HG03097 (cell line): Measurements from ENCODE around the gene AGGF1.
A peak's percentile ranks its signal among the peaks of the same experiment; 100 is the strongest.
"Not testable (repeated sequence)": the region's sequence is repeated elsewhere in the genome, so short reads cannot be mapped to it uniquely, and the experiment has no call there.

ENCODE experiments used
- ATAC-seq: cut with Tn5 transposase; IDR thresholded peaks from one replicate; pipeline ENCODE4 v1.9.1; 2021; ENCODE audit not compliant: unreplicated experiment, low FRiP score

Gene AGGF1

DNA sequence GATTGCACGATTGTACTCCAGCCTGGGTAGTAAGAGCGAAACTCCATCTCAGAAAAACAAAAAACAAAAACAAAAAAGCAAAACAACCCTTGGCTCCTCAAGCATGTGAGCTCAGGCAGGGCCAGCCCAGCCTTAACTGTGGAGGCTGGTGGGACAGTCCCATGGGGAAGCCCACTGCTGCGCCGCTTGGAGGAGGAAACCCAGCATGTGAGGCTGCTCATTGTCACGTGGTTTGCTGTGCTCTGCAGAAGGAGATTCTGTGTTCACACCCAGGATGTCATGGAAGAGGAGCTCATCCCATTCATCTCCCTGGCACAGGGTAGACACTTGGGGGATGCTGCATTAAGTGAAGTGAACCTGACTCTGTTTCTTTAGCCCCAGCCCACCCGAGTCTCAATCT, 52.9 kb downstream of the AGGF1 start:
- no peak for ATAC-seq

DNA sequence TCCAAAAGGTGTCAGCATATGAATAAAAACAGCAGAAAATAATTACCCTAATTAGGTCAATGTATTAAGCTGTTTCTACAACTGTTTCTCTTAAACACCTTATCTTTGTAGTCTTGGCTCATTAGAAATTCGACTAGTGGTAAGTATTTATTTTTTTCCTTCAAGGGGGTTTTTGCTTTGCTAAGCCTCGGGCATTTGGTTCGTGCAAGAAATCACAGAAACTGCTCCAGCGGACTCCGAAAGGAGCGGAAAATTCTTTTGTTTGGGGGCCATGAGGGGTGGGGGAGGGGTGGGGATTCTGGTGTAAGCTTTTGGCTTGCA, 56.1 kb downstream of the AGGF1 start:
- ATAC-seq: no peak

DNA sequence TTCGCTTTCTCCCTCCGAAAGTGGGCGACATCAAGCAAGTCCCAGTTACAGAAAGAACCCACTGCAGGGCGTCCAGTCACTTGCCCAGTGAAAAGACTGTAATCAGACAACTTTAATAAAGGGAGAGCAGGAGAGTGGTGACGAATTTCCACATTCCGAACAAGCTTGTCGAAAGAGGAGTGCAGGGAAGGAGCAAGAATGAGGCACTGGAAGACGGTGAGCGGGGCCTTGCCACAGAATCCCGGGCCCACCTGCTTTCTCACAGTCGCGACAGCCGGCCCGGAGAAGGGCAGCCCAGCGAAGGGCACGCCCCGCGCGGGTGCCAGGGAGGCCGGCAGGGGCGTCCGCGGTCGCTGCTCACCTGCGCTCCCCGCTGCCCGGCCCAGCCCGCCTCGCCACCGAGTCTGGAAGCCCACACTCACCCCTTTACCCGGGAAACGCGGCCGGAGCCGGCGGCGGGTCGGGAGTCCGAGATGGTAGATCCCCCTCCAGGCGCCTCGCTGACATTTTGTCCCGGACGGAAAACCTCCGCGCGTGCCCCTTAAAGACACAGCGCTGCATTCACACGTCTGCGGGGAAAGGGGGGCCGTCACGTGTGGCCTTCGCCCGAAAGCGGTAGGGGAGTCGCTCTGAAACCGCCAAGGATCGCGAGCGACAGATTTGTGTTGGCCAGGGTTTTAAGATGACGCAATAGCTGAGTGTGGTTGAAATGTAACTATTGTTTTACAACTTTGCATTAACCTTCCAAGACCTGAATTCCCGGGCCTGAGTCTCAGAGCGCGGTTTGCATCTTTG, 56.7 kb downstream of the AGGF1 start, which contains the start of gene ZBED3:
TSS of gene ZBED3 (minus strand) at position 597 of the 795 bp plus-strand sequence. CDS start 9,407 bp downstream, outside the sequence.
- ATAC-seq: peak; percentile 58

DNA sequence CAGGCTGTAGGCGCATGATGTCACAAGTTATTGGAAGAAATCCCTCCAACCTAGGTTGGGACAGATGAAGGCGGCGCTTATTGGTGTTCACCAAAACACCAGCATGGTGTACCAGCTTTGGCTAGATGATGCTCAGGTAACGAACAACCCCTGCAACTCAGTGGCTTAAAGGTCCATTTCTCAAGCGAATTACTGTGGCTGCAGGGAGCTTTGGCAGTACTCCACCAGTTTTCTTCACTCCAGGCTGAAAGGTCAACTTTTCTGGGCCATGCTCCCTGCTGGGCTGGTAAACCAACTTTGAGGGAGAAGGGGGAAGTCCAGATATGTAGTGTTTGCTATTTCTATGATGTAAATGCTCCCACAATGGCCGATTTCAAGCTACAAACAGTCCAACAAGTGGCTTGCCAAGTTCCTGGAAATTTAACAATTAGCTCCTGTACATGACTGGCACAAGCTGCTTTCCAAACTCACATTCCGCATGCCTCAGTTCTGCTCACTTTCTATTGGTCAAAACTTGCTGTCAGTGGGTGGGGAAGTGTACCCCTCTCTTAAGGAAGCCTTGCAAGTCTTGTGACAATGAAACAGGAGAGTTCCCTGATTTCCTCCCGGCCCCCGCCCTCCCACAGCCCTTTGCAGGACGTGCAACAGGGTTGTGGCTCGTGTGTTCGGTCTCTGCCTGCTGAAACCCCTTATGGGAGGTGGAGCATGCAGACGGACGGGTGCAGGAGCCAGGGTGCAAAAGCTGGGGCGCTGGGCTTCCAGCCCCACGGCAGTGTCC, 57.5 kb downstream of the AGGF1 start:
- peak; percentile 28 for ATAC-seq

DNA sequence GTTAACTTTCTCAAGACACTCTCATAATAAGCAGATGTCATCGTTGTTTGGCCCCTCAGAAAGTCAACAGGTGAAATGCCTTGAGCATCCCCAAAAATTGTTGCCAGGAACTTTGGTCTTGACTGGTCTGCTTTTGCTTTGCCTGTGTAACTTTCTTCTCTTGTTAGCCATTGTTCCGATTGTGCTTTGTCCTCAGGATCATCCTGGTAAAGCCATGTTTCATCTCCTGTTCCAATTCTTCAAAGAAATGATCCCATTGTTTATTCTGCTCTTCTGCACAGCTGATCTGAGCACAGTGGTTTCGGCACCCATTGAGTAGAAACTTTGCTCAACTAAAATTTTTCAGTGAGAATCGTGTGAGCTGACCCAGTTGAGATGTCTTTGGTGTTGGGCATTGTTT, 65.0 kb downstream of the AGGF1 start:
- no peak for ATAC-seq

DNA sequence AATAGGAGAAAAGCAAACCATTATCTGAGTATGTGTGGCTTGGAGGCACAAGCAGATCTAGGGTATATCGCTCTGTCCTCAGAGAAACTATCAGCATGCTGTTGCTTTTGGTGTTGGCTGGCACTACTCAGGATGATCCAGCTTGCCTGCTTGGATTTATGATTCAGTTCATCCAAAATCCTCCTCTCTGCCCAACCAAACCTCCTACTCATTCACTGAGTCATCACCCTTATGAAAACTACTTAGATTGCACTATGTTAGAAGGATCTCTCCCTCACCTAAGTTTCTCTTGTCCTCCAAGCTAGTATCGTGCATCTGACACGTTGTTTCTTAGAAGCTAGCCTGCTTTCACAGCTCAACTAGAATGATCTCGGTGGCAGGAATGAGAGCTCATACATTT, 71.1 kb downstream of the AGGF1 start:
- ATAC-seq: no peak

DNA sequence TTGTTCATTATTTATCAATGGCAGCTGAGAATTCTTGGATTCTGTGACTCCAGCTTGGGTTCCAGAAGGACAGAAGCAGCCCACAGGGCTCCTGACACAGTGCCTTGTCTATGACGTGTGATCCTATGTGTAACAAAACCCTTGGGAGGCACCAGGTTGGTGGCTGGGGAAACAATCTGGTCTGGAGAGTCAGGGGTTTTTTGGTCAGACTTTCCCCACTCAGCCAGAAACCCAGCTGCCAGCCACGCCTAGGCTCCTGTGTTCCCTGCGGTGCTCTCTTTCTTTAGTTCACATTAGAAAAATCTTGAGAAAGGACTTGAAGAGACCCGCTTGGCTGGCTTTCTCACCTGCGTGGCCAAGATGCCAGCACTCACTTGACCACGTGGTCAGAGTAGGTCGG, 72.3 kb downstream of the AGGF1 start:
- no peak for ATAC-seq

DNA sequence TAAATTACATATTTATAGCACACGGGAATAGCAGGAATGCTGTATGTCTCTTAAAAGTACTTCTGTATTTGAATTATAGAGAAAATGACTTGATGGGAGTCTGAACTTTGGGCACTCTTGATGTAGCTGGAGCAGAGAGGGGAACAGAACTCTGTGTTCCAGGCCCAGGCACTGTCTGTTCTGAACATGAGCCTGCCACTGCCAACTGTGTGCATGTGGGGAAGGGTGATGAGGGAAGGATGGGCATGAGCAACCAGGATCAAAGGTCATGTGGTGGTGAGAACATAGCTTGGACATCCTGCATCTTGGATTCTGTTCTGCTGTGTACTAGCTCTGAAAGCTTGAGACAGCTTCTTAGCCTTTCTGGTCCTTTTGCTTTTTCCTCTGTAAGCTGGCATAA, 73.3 kb downstream of the AGGF1 start:
- no peak for ATAC-seq

DNA sequence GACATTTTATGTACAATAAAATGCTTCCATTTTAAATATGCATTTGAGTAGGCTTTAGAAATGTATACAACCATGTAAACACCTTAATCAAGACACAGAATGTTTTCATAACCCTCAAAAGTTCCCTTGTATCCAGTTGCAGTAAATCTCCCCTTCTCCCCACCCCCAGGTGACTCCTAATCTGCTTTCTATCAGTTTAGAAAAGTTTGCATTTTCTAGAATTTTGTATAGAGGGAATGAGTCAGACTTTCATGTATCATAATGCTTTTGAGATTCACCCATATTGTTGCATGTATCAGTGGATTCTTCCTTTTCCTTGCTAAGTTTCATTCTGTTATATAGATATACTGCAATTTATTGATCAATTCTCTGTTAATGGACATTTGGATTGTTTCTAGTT, 74.6 kb downstream of the AGGF1 start:
- no peak for ATAC-seq

DNA sequence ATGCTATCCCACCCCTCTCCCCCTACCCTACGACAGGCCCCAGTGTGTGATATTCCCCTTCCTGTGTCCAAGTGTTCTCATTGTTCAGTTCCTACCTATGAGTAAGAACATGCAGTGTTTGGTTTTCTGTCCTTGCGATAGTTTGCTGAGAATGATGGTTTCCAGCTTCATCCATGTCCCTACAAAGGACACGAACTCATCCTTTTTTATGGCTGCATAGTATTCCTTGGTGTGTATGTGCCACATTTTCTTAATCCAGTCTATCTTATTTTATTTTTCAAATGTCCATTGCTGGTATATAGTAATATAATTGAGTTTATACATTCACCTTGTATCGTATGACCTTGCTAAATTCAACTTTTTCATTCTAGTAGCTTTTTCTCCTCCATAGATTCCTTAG, 76.8 kb downstream of the AGGF1 start:
- not testable (repeated sequence) for ATAC-seq
